Skeletal muscle satellite cell (primary cell): ENCODE measurements around the gene BATF2. TPM values are rescaled to one million over a fixed set of nuclear protein-coding genes. Genes with fewer than 3 reads are reported as not detected.

Experiments used
- H3K27me3 ChIP-seq: 2 replicates; pipeline ENCODE4 v1.7.0; 2013; ENCODE audit warnings: low read length; ENCODE audit not compliant: control insufficient read depth, insufficient read depth
- H3K36me3 ChIP-seq: 2 replicates; pipeline ENCODE4 v1.7.0; 2013; ENCODE audit warnings: mild to moderate bottlenecking, control low read depth, low read length; ENCODE audit not compliant: insufficient read depth
- H3K4me1 ChIP-seq: 2 replicates; pipeline ENCODE4 v1.7.0; 2013; ENCODE audit warnings: low read length; ENCODE audit not compliant: control insufficient read depth, insufficient read depth
- H3K4me2 ChIP-seq: 2 replicates; pipeline ENCODE4 v1.7.0; 2013; ENCODE audit warnings: mild to moderate bottlenecking, low read length
- H3K4me3 ChIP-seq: 2 replicates; pipeline ENCODE4 v1.7.0; 2013; ENCODE audit warnings: low read length
- H3K9ac ChIP-seq: 2 replicates; pipeline ENCODE4 v1.7.0; 2013; ENCODE audit warnings: mild to moderate bottlenecking, low read depth, low read length, moderate library complexity
- H3K9me3 ChIP-seq: replicated peaks from 2 replicates; pipeline ENCODE4 v1.7.0; 2013; ENCODE audit warnings: mild to moderate bottlenecking, control low read depth, low read length
- small RNA-seq: library from RNA; depleted of rRNA; stranded (forward); fragments of <200 nt; gene quantifications from one replicate; pipeline ENCODE3, GENCODE V24; 2012

The BATF2 gene

DNA sequence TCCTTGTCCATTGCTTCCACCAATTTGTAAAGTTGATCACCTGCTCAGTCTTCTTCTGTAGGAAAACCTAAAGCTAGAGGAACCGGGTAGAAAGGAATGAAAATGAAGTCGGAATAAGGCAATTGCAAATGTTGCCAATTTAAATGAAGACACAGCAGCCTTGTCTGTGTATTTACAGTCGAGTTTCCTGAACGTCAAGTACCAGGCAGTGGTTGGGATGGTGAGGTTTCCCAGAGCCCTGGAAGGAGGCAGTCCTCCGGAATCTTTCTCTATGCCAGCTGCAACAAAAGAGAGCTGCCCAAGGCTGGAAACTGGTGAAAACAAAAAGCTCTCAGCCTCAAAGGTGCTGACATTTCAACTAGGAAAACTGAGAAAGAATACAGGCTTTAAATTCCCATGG lies 42.6 kb downstream of the BATF2 start:
- no peak overlapping the region for H3K4me3 ChIP-seq
- no peaks in the 10 kb centered on the region for H3K36me3 ChIP-seq
- H3K4me2 ChIP-seq: no peak overlapping the region
- H3K9me3 ChIP-seq: no peaks in the 10 kb centered on the region
- H3K4me1 ChIP-seq: no peaks in the 10 kb centered on the region
- H3K27me3 ChIP-seq: peaks cover 47% of the 10 kb centered on the region
- no peak overlapping the region for H3K9ac ChIP-seq

- H3K36me3 ChIP-seq: no peaks in the 10 kb centered on the region
- H3K4me3 ChIP-seq: no peak overlapping the region
- no peaks in the 10 kb centered on the region for H3K4me1 ChIP-seq
- no peak overlapping the region for H3K4me2 ChIP-seq
- H3K27me3 ChIP-seq: peaks cover 59% of the 10 kb centered on the region
- H3K9ac ChIP-seq: no peak overlapping the region
- no peaks in the 10 kb centered on the region for H3K9me3 ChIP-seq
Observed at GRCh38 chr11:64951529-64951928, 45.2 kb downstream of the BATF2 start.

DNA sequence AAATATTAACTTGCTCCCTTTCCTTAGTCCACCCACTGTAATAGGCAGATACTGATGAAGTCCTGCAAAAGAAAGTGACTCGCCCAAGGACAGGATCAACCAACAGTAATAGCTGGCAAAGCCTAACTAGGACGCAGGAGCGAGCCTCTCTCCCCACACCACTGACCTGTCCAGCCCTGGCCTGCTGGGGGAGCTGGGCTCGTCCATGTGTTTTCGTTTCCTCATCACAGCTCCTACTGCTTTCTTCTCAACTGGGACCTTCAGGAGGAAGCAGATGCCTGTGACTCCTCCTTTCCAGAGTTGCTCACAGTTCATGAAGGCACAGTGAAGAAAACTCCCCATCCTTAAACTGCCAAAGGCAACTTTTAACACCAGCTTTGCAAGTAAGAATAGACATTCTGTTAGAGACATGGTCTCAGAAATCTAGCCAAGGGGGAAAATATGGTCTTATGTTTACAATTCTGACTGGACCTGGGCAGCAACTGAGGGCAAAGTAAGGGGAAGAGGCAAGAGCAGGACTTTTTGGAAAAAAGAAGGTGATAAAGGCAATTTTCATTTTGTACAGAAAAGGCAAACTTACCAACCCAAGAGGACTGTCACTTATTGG lies 49.5 kb downstream of the BATF2 start:
- no peaks in the 10 kb centered on the region for H3K36me3 ChIP-seq
- H3K9me3 ChIP-seq: no peaks in the 10 kb centered on the region
- no peak overlapping the region for H3K4me2 ChIP-seq
- H3K9ac ChIP-seq: no peak overlapping the region
- no peaks in the 10 kb centered on the region for H3K4me1 ChIP-seq
- H3K4me3 ChIP-seq: no peak overlapping the region
- peaks cover 61% of the 10 kb centered on the region for H3K27me3 ChIP-seq

Small RNA genes within 50 kb of the gene (small RNA-seq; reads per million reads assigned to genes)
- gene MIR6879 (not detected), gene SNX15 (not detected)
